ENCODE measurements around the gene PTGER2.

GRCh38 chr14:52351233-52352060 is 37.3 kb downstream of the PTGER2 start:
- TF ChIP-seq CTCF (IDR thresholded peaks at IDR 0.05; ENCODE audit: borderline replicate concordance, extremely low read depth, low read length, poor library complexity, severe bottlenecking) (no peak), EZH2 (IDR thresholded peaks at IDR 0.05; ENCODE audit: borderline replicate concordance, low read depth, low read length, severe bottlenecking) (no peak)
